ENCODE measurements around the gene PTPRD. TPM values are rescaled to one million over a fixed set of nuclear protein-coding genes. Genes with fewer than 3 reads are reported as not detected.

PTPRD gene
- total and polyA plus RNA-seq, 2 donors (not counting 1 experiment from before 2014, with no cell fraction given), result not detected

GRCh38 chr9:8653855-8654254, 1958.9 kb downstream of the PTPRD start:
- Histone ChIP-seq H3K4me3 (ENCODE audit: control extremely low read depth in 1 of 5, extremely low read depth in 1 of 5, insufficient read depth in 1 of 5, low read depth in 2 of 5, low read length in 4 of 5) (no peak overlapping the region), H3K4me1 (ENCODE audit: control insufficient read depth in 2 of 2, insufficient read depth in 2 of 2, low read length in 2 of 2) (peaks cover 0 to 4% of the 10 kb centered on the region in 2 donors), H3K27me3 (replicated peaks in 1 of 4; ENCODE audit: control extremely low read depth in 1 of 4, control insufficient read depth in 3 of 4, insufficient read depth in 4 of 4, low read length in 3 of 4) (no peaks in the 10 kb centered on the region), H3K27ac (ENCODE audit: low read length in 2 of 2) (no peak overlapping the region), H3K9me3 (ENCODE audit: control extremely low read depth in 1 of 3, control insufficient read depth in 2 of 3, insufficient read depth in 1 of 3, low read length in 2 of 3) (no peaks in the 10 kb centered on the region), H4K20me1 (ENCODE audit: control insufficient read depth, insufficient read depth, low read length, poor library complexity, severe bottlenecking) (no peaks in the 10 kb centered on the region), H3K9ac (ENCODE audit: low read length) (no peak overlapping the region), H3K4me2 (replicated peaks; ENCODE audit: low read depth, low read length, poor library complexity, severe bottlenecking) (no peak overlapping the region), H2AFZ (ENCODE audit: insufficient read depth, low read depth, low read length, poor library complexity, severe bottlenecking) (no peak overlapping the region), H3K79me2 (ENCODE audit: control insufficient read depth, insufficient read depth, low read length) (no peaks in the 10 kb centered on the region), H3K36me3 (replicated peaks in 1 of 2; ENCODE audit: control extremely low read depth in 1 of 2, control insufficient read depth in 1 of 2, extremely low read depth in 1 of 2, insufficient read depth in 2 of 2, low read length in 1 of 2) (no peaks in the 10 kb centered on the region)
- POLR2A ChIA-PET, result no interaction called here
- Mint-ChIP-seq H3K27ac (no peak overlapping the region), H3K4me1 (peaks cover 4% of the 10 kb centered on the region), H3K27me3 (no peaks in the 10 kb centered on the region), H3K9me3 (ENCODE audit: insufficient read depth) (no peaks in the 10 kb centered on the region), H3K4me3 (no peak overlapping the region)
- CTCF ChIA-PET, result no interaction called here
- 95% methylated on average over 1 of the region's 1 CpG for WGBS (ENCODE audit: insufficient coverage)
- no peak for DNase-seq
- intact Hi-C loops (cut with micrococcal nuclease), result no loop called here
- no peak for TF ChIP-seq CTCF (IDR thresholded peaks at IDR 0.05)
- no peak for TF ChIP-seq EZH2 (IDR thresholded peaks at IDR 0.05; ENCODE audit: borderline replicate concordance, insufficient read depth, low read depth, low read length, poor library complexity, severe bottlenecking)
- ATAC-seq (ENCODE audit: low read depth), result no peak

DNA sequence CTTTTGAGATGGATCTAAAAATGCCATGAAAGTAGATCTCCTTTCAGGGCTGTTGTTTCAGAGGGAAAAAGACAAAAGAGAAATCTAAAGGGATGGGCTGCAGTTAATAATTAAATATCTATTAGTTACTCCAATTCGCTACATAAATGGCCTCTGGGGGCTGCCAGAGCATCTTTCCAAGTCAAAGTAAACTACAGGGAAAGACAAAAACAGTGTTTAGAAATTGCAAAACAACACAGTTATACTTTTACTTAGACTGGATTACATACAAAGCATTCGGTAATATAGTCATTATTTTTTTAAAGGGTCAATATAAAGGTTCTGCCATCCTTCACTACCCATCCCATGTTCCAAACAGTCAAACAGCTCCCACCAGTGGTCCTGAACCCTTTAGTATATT, 1959.7 kb downstream of the PTPRD start:
- POLR2A ChIA-PET, result no interaction called here
- H3K4me1 Mint-ChIP-seq, result peaks cover 8% of the 10 kb centered on the region
- no peaks in the 10 kb centered on the region for H3K27me3 Mint-ChIP-seq

More for the DNA sequence above, 1959.7 kb downstream of the PTPRD start:
- TF ChIP-seq EZH2 (IDR thresholded peaks at IDR 0.05; ENCODE audit: borderline replicate concordance, insufficient read depth, low read depth, low read length, poor library complexity, severe bottlenecking) (no peak), CTCF (IDR thresholded peaks at IDR 0.05) (no peak)
- intact Hi-C loops (cut with micrococcal nuclease), result no loop called here
- Histone ChIP-seq H3K27ac (ENCODE audit: low read length in 2 of 2) (no peak overlapping the region), H3K4me2 (replicated peaks; ENCODE audit: low read depth, low read length, poor library complexity, severe bottlenecking) (no peak overlapping the region), H3K9me3 (ENCODE audit: control extremely low read depth in 1 of 3, control insufficient read depth in 2 of 3, insufficient read depth in 1 of 3, low read length in 2 of 3) (no peaks in the 10 kb centered on the region), H4K20me1 (ENCODE audit: control insufficient read depth, insufficient read depth, low read length, poor library complexity, severe bottlenecking) (no peaks in the 10 kb centered on the region), H2AFZ (ENCODE audit: insufficient read depth, low read depth, low read length, poor library complexity, severe bottlenecking) (no peak overlapping the region), H3K79me2 (ENCODE audit: control insufficient read depth, insufficient read depth, low read length) (no peaks in the 10 kb centered on the region), H3K27me3 (replicated peaks in 1 of 4; ENCODE audit: control extremely low read depth in 1 of 4, control insufficient read depth in 3 of 4, insufficient read depth in 4 of 4, low read length in 3 of 4) (no peaks in the 10 kb centered on the region), H3K36me3 (replicated peaks in 1 of 2; ENCODE audit: control extremely low read depth in 1 of 2, control insufficient read depth in 1 of 2, extremely low read depth in 1 of 2, insufficient read depth in 2 of 2, low read length in 1 of 2) (no peaks in the 10 kb centered on the region), H3K4me1 (ENCODE audit: control insufficient read depth in 2 of 2, insufficient read depth in 2 of 2, low read length in 2 of 2) (peaks cover 0 to 8% of the 10 kb centered on the region in 2 donors), H3K4me3 (ENCODE audit: control extremely low read depth in 1 of 5, extremely low read depth in 1 of 5, insufficient read depth in 1 of 5, low read depth in 2 of 5, low read length in 4 of 5) (no peak overlapping the region), H3K9ac (ENCODE audit: low read length) (no peak overlapping the region)
- no CpG with 5 or more reads among the region's 2 CpGs for WGBS (ENCODE audit: insufficient coverage)
- no peaks in the 10 kb centered on the region for H3K9me3 Mint-ChIP-seq (ENCODE audit: insufficient read depth)
- H3K4me3 Mint-ChIP-seq, result no peak overlapping the region
- ATAC-seq (ENCODE audit: low read depth), result no peak
- no peak for DNase-seq
- CTCF ChIA-PET, result no interaction called here
- H3K27ac Mint-ChIP-seq, result no peak overlapping the region

Measured in B cell (primary cell).